Caco-2 (cell line): ENCODE measurements around the gene AQP12A. TPM values are rescaled to one million over a fixed set of nuclear protein-coding genes. Genes with fewer than 3 reads are reported as not detected.

Experiments
- BruUV-seq: library from RNA; stranded (reverse); fragments of 400-500 nt; replicated peaks from 2 replicates; lab custom pipeline; 2021; lab: Mats Ljungman, UMichigan
- CTCF ChIA-PET: fragments of 300-600 bp; sonication (Branson Sonifier 250); formaldehyde crosslinking; loops from one replicate; lab custom pipeline; 2022; ENCODE audit warnings: antibody characterized with exemption; lab: Charles Lee
- POLR2A ChIA-PET: fragments of 300-600 bp; sonication (Branson Sonifier 250); formaldehyde crosslinking; loops from one replicate; lab custom pipeline; 2022; ENCODE audit warnings: antibody characterized with exemption; lab: Charles Lee
- DNase-seq, 2 experiments: peaks; one replicate each; pipeline versions ENCODE4 v3.0.0 to v3.0.0-alpha.2; 2020 to 2022
- H3K27me3 ChIP-seq: replicated peaks from 2 replicates; pipeline ENCODE4 v1.6.0; 2011; ENCODE audit warnings: low read length; ENCODE audit not compliant: control insufficient read depth, insufficient read depth
- H3K36me3 ChIP-seq: 2 replicates; pipeline ENCODE4 v1.5.1; 2011; ENCODE audit warnings: low read length; ENCODE audit not compliant: control insufficient read depth, insufficient read depth
- H3K4me1 ChIP-seq: fragments of 250-450 bp; sonication (Bioruptor Pico); 2 replicates; pipeline ENCODE4 v1.5.1; 2020; ENCODE audit warnings: mild to moderate bottlenecking
- H3K4me3 ChIP-seq: 2 replicates; pipeline ENCODE4 v1.5.1; 2011; ENCODE audit warnings: low read depth, mild to moderate bottlenecking, control low read depth, low read length
- H3K9me3 ChIP-seq: fragments of 250-450 bp; sonication (Bioruptor Pico); 2 replicates; pipeline ENCODE4 v1.5.1; 2020; ENCODE audit warnings: mild to moderate bottlenecking, moderate library complexity
- H3K27ac Mint-ChIP-seq: one replicate; pipeline ENCODE4 v1.8.0; 2022; ENCODE audit warnings: mixed read lengths; ENCODE audit not compliant: unreplicated experiment
- H3K27me3 Mint-ChIP-seq: one replicate; pipeline ENCODE4 v1.8.0; 2022; ENCODE audit warnings: mixed read lengths; ENCODE audit not compliant: insufficient read depth, unreplicated experiment
- H3K36me3 Mint-ChIP-seq: one replicate; pipeline ENCODE4 v1.8.0; 2022; ENCODE audit warnings: mild to moderate bottlenecking, mixed read lengths; ENCODE audit not compliant: insufficient read depth, unreplicated experiment
- H3K4me1 Mint-ChIP-seq: one replicate; pipeline ENCODE4 v1.8.0; 2022; ENCODE audit warnings: low read depth, mixed read lengths; ENCODE audit not compliant: unreplicated experiment
- H3K4me3 Mint-ChIP-seq: one replicate; pipeline ENCODE4 v1.8.0; 2022; ENCODE audit warnings: mild to moderate bottlenecking, moderate library complexity, mixed read lengths; ENCODE audit not compliant: unreplicated experiment
- H3K9me3 Mint-ChIP-seq: one replicate; pipeline ENCODE4 v1.8.0; 2022; ENCODE audit warnings: mixed read lengths; ENCODE audit not compliant: unreplicated experiment
- CTCF ChIP-seq, 2 experiments: fragments of 200-600 bp in 1 of 2; IDR thresholded peaks; 1 replicate in 1 of 2; 2 replicates in 1 of 2; pipeline versions ENCODE4 v1.5.1 to v1.8.0; 2011 to 2022; ENCODE audit warnings: antibody characterized with exemption in 1 of 2, control low read depth in 1 of 2, inconsistent platforms in 1 of 2, low read depth in 1 of 2, low read length in 1 of 2, mild to moderate bottlenecking in 1 of 2, moderate library complexity in 1 of 2; ENCODE audit not compliant: insufficient read depth in 1 of 2, severe bottlenecking in 1 of 2, unreplicated experiment in 1 of 2
- intact Hi-C: fragments of 100-400 bp; cut with micrococcal nuclease; formaldehyde crosslinking; loops from one replicate; pipeline ENCODE4 v1.10.0; 2022; ENCODE audit not compliant: unreplicated experiment
- total RNA-seq: library from RNA; stranded (reverse); gene quantifications from 2 replicates; pipeline ENCODE4 v1.2.3, GENCODE V29; 2022

The AQP12A gene
- total RNA-seq, 1 experiment from 2014 or later, result not detected

- POLR2A ChIA-PET, result no interaction called here
- no peak overlapping the region for H3K27ac Mint-ChIP-seq
- Histone ChIP-seq H3K4me1 (no peaks in the 10 kb centered on the region), H3K4me3 (no peak overlapping the region), H3K36me3 (no peaks in the 10 kb centered on the region), H3K9me3 (no peaks in the 10 kb centered on the region), H3K27me3 (no peaks in the 10 kb centered on the region)
- BruUV-seq, result no TSS peak
- no peaks in the 10 kb centered on the region for H3K36me3 Mint-ChIP-seq
- H3K4me3 Mint-ChIP-seq, result no peak overlapping the region
- intact Hi-C loops, result no loop called here
- CTCF ChIA-PET, result no interaction called here
- no peaks in the 10 kb centered on the region for H3K27me3 Mint-ChIP-seq
- H3K9me3 Mint-ChIP-seq, result no peaks in the 10 kb centered on the region
- TF ChIP-seq CTCF (IDR thresholded peaks at IDR 0.05; ENCODE audit: insufficient read depth in 1 of 2, low read depth in 1 of 2, low read length in 1 of 2, severe bottlenecking in 1 of 2, unreplicated experiment in 1 of 2), result no peak
- no peaks in the 10 kb centered on the region for H3K4me1 Mint-ChIP-seq
- no peak for DNase-seq
Measured at GRCh38 chr2:240725266-240725665, 33.6 kb downstream of the AQP12A start.

DNA sequence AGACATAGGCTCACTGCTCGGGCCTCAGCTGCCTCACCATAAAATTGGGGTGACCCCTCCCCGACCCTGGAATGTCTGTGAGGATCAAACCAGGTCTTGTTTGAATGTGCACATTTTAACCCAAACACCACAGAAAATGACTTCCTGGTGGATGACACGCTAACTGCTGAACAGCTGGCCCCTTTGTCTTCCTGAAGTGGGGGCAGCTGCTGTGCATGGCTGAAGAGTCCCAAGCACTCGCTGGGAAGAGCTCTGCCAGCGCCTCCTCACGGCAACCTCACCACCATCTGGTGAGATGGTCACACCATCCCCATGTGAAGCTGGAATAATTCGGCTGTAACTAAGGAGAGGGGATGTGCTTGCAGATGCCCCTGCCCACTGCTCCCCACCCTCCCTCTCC, 34.0 kb downstream of the AQP12A start:
- H3K36me3 Mint-ChIP-seq, result no peaks in the 10 kb centered on the region
- DNase-seq, result no peak
- Histone ChIP-seq H3K27me3 (no peaks in the 10 kb centered on the region), H3K4me1 (no peaks in the 10 kb centered on the region), H3K36me3 (no peaks in the 10 kb centered on the region), H3K9me3 (no peaks in the 10 kb centered on the region), H3K4me3 (no peak overlapping the region)
- no peak for TF ChIP-seq CTCF (IDR thresholded peaks at IDR 0.05; ENCODE audit: insufficient read depth in 1 of 2, low read depth in 1 of 2, low read length in 1 of 2, severe bottlenecking in 1 of 2, unreplicated experiment in 1 of 2)
- intact Hi-C loops, result no loop called here
- CTCF ChIA-PET, result no interaction called here
- no TSS peak for BruUV-seq
- no peak overlapping the region for H3K4me3 Mint-ChIP-seq
- no peak overlapping the region for H3K27ac Mint-ChIP-seq
- H3K4me1 Mint-ChIP-seq, result no peaks in the 10 kb centered on the region
- no peaks in the 10 kb centered on the region for H3K9me3 Mint-ChIP-seq
- no peaks in the 10 kb centered on the region for H3K27me3 Mint-ChIP-seq
- POLR2A ChIA-PET, result no interaction called here

DNA sequence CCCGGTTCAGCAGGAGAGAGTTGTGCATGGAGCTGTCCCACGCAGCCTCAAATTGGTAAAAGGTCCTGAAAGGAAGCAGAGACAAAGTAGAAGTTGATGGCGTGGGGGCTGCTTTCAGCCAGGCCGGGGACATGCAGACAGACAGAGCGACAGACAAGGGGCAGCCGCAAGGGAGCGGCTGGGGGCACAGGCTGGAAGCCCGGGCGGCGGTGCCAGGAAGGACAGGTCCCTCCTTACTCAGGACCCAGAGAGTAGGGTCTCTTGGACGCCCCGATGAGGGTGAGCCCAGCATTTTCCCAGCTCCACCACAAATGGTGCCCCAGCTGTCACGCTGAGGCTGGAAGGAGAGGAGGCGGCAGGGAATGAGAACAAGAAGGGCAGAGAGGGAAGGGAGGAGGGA, 35.2 kb downstream of the AQP12A start:
- Mint-ChIP-seq H3K9me3 (no peaks in the 10 kb centered on the region), H3K4me3 (no peak overlapping the region), H3K27ac (no peak overlapping the region), H3K27me3 (no peaks in the 10 kb centered on the region), H3K36me3 (no peaks in the 10 kb centered on the region), H3K4me1 (no peaks in the 10 kb centered on the region)
- ChIA-PET POLR2A (no interaction called here), CTCF (no interaction called here)
- H3K9me3 ChIP-seq, result no peaks in the 10 kb centered on the region
- H3K27me3 ChIP-seq, result no peaks in the 10 kb centered on the region
- BruUV-seq, result no TSS peak
- TF ChIP-seq CTCF (IDR thresholded peaks at IDR 0.05; ENCODE audit: insufficient read depth in 1 of 2, low read depth in 1 of 2, low read length in 1 of 2, severe bottlenecking in 1 of 2, unreplicated experiment in 1 of 2), result no peak
- no peak for DNase-seq
- no peaks in the 10 kb centered on the region for H3K4me1 ChIP-seq
- no peak overlapping the region for H3K4me3 ChIP-seq
- intact Hi-C loops, result no loop called here
- H3K36me3 ChIP-seq, result no peaks in the 10 kb centered on the region
